Ureter (tissue), 1 donor: ENCODE data around the gene CENPS. TPM values are rescaled to one million over a fixed set of nuclear protein-coding genes. Genes with fewer than 3 reads are reported as not detected.

Experiments used
- total RNA-seq: library from RNA; stranded (reverse); gene quantifications from one replicate; pipeline ENCODE4 v1.2.4, GENCODE V29; 2023
- donor health status: DM: yes; HTN: yes; CAD: no.

CENPS gene
- total RNA-seq, 1 donor from 2014 or later = 14.9 TPM

Other genes starting within 250 kb of the CENPS start
- 37.2 TPM for gene KIF1B, start 219.9 kb upstream of the CENPS start, total RNA-seq
- gene PGD, start 31.4 kb upstream of the CENPS start, total RNA-seq = 85.1 TPM
- 0.47 TPM for gene CORT, start 19.6 kb downstream of the CENPS start, total RNA-seq
- gene DFFA, start 42.1 kb downstream of the CENPS start, total RNA-seq = 36.1 TPM
- gene PEX14, start 44.5 kb downstream of the CENPS start, total RNA-seq = 47.6 TPM